Measurements from ENCODE around the gene NDUFB3. TPM values are rescaled to one million over a fixed set of nuclear protein-coding genes. Genes with fewer than 3 reads are reported as not detected.
A peak's percentile ranks its signal among the peaks of the same experiment; 100 is the strongest.

NDUFB3 gene
- total and polyA plus RNA-seq, 5 donors from 2014 or later: 26.2 to 370 (median 294) TPM

DNA sequence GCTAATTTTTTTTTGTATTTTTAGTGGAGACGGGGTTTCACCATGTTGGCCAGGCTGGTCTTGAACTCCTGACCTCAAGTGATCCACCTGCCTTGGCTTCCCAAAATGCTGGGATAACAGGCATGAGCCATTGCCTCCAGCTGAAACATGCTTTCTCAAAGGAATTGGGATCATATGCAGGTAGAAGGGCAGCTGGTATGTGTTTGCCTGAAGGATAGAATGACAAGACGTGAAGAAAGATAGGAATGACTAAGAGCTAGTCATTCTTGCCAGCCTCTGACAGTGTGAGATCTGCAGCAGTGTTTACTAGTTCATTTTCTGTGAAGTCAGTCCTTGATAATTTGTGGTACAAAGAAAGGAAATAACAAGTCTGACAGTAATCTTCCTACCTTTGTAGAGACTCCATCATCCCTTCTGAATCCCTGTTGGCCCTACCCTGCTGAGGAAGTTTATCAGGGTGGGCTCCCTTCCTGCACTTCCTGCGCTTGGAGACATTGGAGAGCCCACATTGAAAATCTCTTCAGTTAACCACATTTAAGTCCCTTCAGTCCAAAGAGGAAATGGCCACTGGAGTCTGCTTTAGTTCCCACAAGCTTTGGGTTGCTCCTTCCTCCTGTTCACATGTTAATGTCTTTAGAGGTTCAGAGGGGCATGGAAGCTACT is 58.9 kb downstream of the NDUFB3 start:
- H3K4me1 Mint-ChIP-seq: peaks cover 50 to 87% (median 65%) of the 10 kb centered on the region in 4 donors
- H3K4me3 Mint-ChIP-seq: peak overlapping the region; percentile 72 to 90 (median 78)
- Histone ChIP-seq H3K36me3 (ENCODE audit: control insufficient read depth, insufficient read depth, low read length) (peaks cover 17% of the 10 kb centered on the region), H3K4me3 (ENCODE audit: low read depth, low read length) (peak overlapping the region; percentile 84), H3K27me3 (ENCODE audit: control insufficient read depth, insufficient read depth, low read length) (no peaks in the 10 kb centered on the region), H3K4me1 (ENCODE audit: control insufficient read depth, insufficient read depth, low read length, poor library complexity, severe bottlenecking) (peaks cover 75% of the 10 kb centered on the region), H3K27ac (ENCODE audit: insufficient read depth, low read length, poor library complexity, severe bottlenecking) (peak overlapping the region; percentile 93), H3K9me3 (ENCODE audit: control insufficient read depth in 2 of 2, low read length in 2 of 2) (no peaks in the 10 kb centered on the region)
- no peaks in the 10 kb centered on the region for H3K27me3 Mint-ChIP-seq
- no peaks in the 10 kb centered on the region for H3K9me3 Mint-ChIP-seq
- peak; percentile 69 to 79 for ATAC-seq (ENCODE audit: low read depth in 2 of 2)
- H3K27ac Mint-ChIP-seq: peak overlapping the region; percentile 96 to 98 (median 96)
- H3K36me3 Mint-ChIP-seq: peaks cover 28% of the 10 kb centered on the region
- peak in 2 of 3 donors; percentile 55 to 87 for DNase-seq

DNA sequence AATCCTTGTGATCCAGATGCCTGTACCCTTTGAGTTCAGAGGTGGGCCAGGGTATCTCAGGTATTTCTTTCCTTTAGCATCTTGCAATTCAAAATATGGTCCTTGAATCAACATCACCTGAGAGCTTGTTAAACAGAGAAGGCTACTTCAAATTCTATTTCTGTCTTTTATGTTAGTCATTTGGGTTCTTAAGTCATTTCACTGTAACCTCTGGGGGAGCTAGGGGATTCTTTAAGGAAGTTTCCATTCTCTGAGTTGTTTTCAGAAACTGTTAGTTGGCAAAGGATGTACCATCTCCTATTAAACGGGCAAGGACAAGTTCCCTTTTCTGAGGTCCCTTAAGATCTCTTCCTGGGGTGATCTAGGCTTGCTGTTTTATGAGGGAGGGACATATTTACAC is 60.7 kb downstream of the NDUFB3 start:
- Mint-ChIP-seq H3K36me3 (peaks cover 40% of the 10 kb centered on the region), H3K27ac (peak overlapping the region; percentile 74 to 98 (median 96)), H3K4me3 (peak overlapping the region; percentile 52 to 90 (median 72)), H3K9me3 (no peaks in the 10 kb centered on the region), H3K27me3 (no peaks in the 10 kb centered on the region), H3K4me1 (peaks cover 40 to 81% (median 62%) of the 10 kb centered on the region in 4 donors)
- Histone ChIP-seq H3K36me3 (ENCODE audit: control insufficient read depth, insufficient read depth, low read length) (peaks cover 36% of the 10 kb centered on the region), H3K9me3 (ENCODE audit: control insufficient read depth in 2 of 2, low read length in 2 of 2) (no peaks in the 10 kb centered on the region), H3K27ac (ENCODE audit: insufficient read depth, low read length, poor library complexity, severe bottlenecking) (peak overlapping the region; percentile 93), H3K27me3 (ENCODE audit: control insufficient read depth, insufficient read depth, low read length) (no peaks in the 10 kb centered on the region), H3K4me3 (ENCODE audit: low read depth, low read length) (peak overlapping the region; percentile 84), H3K4me1 (ENCODE audit: control insufficient read depth, insufficient read depth, low read length, poor library complexity, severe bottlenecking) (peaks cover 57% of the 10 kb centered on the region)
- DNase-seq (peak in 1 of 3 donors; percentile 43), ATAC-seq (ENCODE audit: low read depth in 2 of 2) (no peak)

Other genes with a start within 250 kb of the NDUFB3 start
- 1,274 TPM for gene CLK1, start 207.3 kb upstream of the NDUFB3 start, total RNA-seq
- 10 to 100 TPM; 36.5 to 54.5 (median 42.3) TPM for gene CLK1, start 207.3 kb upstream of the NDUFB3 start, polyA plus RNA-seq
- 29.1 TPM for gene PPIL3, start 182.9 kb upstream of the NDUFB3 start, total RNA-seq
- 10 to 100 TPM; 15.3 to 45.4 (median 34.6) TPM for gene PPIL3, start 182.9 kb upstream of the NDUFB3 start, polyA plus RNA-seq
- 9.9 TPM for gene NIF3L1, start 182.6 kb upstream of the NDUFB3 start, total RNA-seq
- 10 to 100 TPM; 22.6 to 30.0 (median 24.3) TPM for gene NIF3L1, start 182.6 kb upstream of the NDUFB3 start, polyA plus RNA-seq
- gene ORC2, start 108.3 kb upstream of the NDUFB3 start, total RNA-seq: 32.7 TPM
- 10 to 100 TPM in 2 of 4 donors, 1 to 10 TPM in 2; 8.4 to 14.3 (median 11.9) TPM for gene ORC2, start 108.3 kb upstream of the NDUFB3 start, polyA plus RNA-seq
- gene HYCC2, start 330 bp upstream of the NDUFB3 start, total RNA-seq: 42.8 TPM
- 10 to 100 TPM; 17.2 to 26.2 (median 21.6) TPM for gene HYCC2, start 330 bp upstream of the NDUFB3 start, polyA plus RNA-seq
- 306 TPM for gene CFLAR, start 44.2 kb downstream of the NDUFB3 start, total RNA-seq
- gene CFLAR, start 44.2 kb downstream of the NDUFB3 start, polyA plus RNA-seq: 100 to 1,000 TPM; 118 to 159 (median 132) TPM
- 15.1 TPM for gene CASP10, start 111.1 kb downstream of the NDUFB3 start, total RNA-seq
- 1 to 10 TPM; 4.4 to 7.1 (median 5.6) TPM for gene CASP10, start 111.1 kb downstream of the NDUFB3 start, polyA plus RNA-seq
- 254 TPM for gene CASP8, start 188.5 kb downstream of the NDUFB3 start, total RNA-seq
- gene CASP8, start 188.5 kb downstream of the NDUFB3 start, polyA plus RNA-seq: 100 to 1,000 TPM in 1 of 4 donors, 10 to 100 TPM in 3; 63.8 to 112 (median 94.1) TPM